Esophagus squamous epithelium (tissue), 5 donors: Measurements from ENCODE around the gene ELAVL2. TPM values are rescaled to one million over a fixed set of nuclear protein-coding genes. Genes with fewer than 3 reads are reported as not detected.

Experiments
- DNase-seq: peaks from one replicate; lab custom pipeline; 2025; lab: John Stamatoyannopoulos, UW
- H3K27ac ChIP-seq, 4 donors: fragments of 200-600 bp; sonication (generic); one replicate each; pipeline ENCODE4 v1.5.1; 2016 to 2019; ENCODE audit warnings: mild to moderate bottlenecking in 1 of 4
- H3K27me3 ChIP-seq, 4 donors: fragments of 200-600 bp; sonication (generic); 1 replicate in 3 of 4; 2 replicates in 1 of 4; pipeline versions ENCODE4 v1.5.1 to v1.6.0; 2017 to 2021; ENCODE audit warnings: antibody characterized with exemption in 1 of 4
- H3K36me3 ChIP-seq, 3 donors: fragments of 200-600 bp; sonication (generic); one replicate each; pipeline ENCODE4 v1.5.1; 2016 to 2019
- H3K4me1 ChIP-seq, 3 donors: fragments of 200-600 bp; sonication (generic); one replicate each; pipeline ENCODE4 v1.5.1; 2017 to 2019
- H3K4me3 ChIP-seq, 4 donors: fragments of 200-600 bp; sonication (generic); 1 replicate in 3 of 4; 2 replicates in 1 of 4; pipeline ENCODE4 v1.5.1; 2016 to 2019; ENCODE audit warnings: mild to moderate bottlenecking in 2 of 4, moderate library complexity in 1 of 4
- H3K9me3 ChIP-seq, 3 donors: fragments of 200-600 bp; sonication (generic); one replicate each; pipeline ENCODE4 v1.5.1; 2016 to 2019
- CTCF ChIP-seq, 6 experiments: fragments of 450-650 bp in 4 of 6; fragments of 200-600 bp in 2 of 6; sonication (generic) in 2 of 6; IDR thresholded peaks; one replicate each; pipeline ENCODE4 v1.5.1; 2016 to 2019; ENCODE audit warnings: antibody characterized with exemption in 6 of 6, mild to moderate bottlenecking in 4 of 6, moderate library complexity in 4 of 6
- POLR2A ChIP-seq, 4 donors: fragments of 450-650 bp; IDR thresholded peaks; one replicate each; pipeline ENCODE4 v1.6.1; 2017; ENCODE audit warnings: antibody characterized with exemption in 4 of 4, mild to moderate bottlenecking in 4 of 4, moderate library complexity in 3 of 4
- WGBS, 2 donors: methylation state at CpG; one replicate each; pipeline ENCODE4 v1.1.5; 2018; 5-methylcytosine and 5-hydroxymethylcytosine counted together
- intact Hi-C: fragments of 100-400 bp; cut with DNase I; formaldehyde crosslinking; loops from one replicate; pipeline ENCODE4 v1.15.0; 2022
- total RNA-seq, 4 donors: library from RNA; depleted of rRNA; stranded (reverse); fragments of >200 nt; gene quantifications; one replicate each; pipeline ENCODE4 v1.1.0, GENCODE V29; 2016
- donor health status: DM: yes; HTN: yes; CAD: no.

Gene ELAVL2
- total RNA-seq, 4 donors from 2014 or later, result 0.29 to 0.97 (median 0.95) TPM; not detected in 1

DNA sequence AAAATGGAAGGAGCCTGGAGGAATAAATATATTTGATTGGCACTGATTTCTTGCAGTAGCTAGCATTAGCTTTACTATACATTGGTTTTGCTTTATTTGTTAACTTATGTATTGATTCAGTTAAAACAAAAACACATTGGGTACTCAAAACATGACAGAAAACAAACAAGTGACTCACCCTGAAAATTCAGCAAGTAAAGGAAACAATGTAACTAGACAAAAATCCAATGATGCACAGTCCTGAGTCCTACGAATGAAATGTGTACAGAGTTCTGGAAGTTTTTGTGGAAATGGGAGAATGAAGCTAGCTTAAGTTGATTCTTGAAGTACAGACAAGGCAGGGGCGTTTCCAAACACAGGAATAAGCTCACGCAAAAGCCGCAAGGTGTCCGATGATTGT, 175.0 kb downstream of the ELAVL2 start:
- intact Hi-C loops, result no loop called here
- 71 to 87% methylated on average over 5 of the region's 5 CpGs for WGBS, 2 donors
- DNase-seq, result no peak
- H3K4me1 ChIP-seq, result no peaks in the 10 kb centered on the region
- no peak overlapping the region for H3K27ac ChIP-seq
- no peaks in the 10 kb centered on the region for H3K27me3 ChIP-seq
- TF ChIP-seq CTCF (IDR thresholded peaks at IDR 0.05), result no peak
- TF ChIP-seq POLR2A (IDR thresholded peaks at IDR 0.05), result no peak
- H3K36me3 ChIP-seq, result no peaks in the 10 kb centered on the region
- no peak overlapping the region for H3K4me3 ChIP-seq
- no peaks in the 10 kb centered on the region for H3K9me3 ChIP-seq

DNA sequence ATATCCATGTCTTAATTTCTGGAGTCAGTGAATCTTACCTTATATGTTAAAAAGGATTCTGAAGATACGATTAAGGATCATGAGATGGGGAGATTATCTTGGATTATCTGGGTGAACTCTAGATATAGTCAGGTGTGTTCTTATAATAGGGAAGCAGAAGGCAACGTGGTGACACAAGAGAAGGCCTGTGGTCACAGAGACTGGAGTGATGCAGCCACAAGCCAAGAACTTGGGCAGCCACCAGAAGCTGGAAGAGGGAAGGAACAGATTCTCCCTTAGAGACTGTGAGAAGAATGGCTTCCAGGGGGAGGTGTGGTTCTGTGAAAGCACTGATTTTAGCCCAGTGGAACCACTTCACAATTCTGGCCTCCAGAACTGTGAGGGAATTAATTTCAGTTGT, 177.4 kb downstream of the ELAVL2 start:
- Histone ChIP-seq H3K4me3 (no peak overlapping the region), H3K27ac (no peak overlapping the region), H3K9me3 (no peaks in the 10 kb centered on the region), H3K4me1 (no peaks in the 10 kb centered on the region), H3K36me3 (no peaks in the 10 kb centered on the region), H3K27me3 (no peaks in the 10 kb centered on the region)
- 51 to 59% methylated on average over 2 of the region's 2 CpGs for WGBS, 2 donors
- DNase-seq, result no peak
- intact Hi-C loops, result no loop called here
- TF ChIP-seq CTCF (IDR thresholded peaks at IDR 0.05) (no peak), POLR2A (IDR thresholded peaks at IDR 0.05) (no peak)

GRCh38 chr9:23644896-23645295, 181.1 kb downstream of the ELAVL2 start:
- no peak for DNase-seq
- Histone ChIP-seq H3K27me3 (no peaks in the 10 kb centered on the region), H3K4me3 (no peak overlapping the region), H3K4me1 (no peaks in the 10 kb centered on the region), H3K27ac (no peak overlapping the region), H3K36me3 (no peaks in the 10 kb centered on the region), H3K9me3 (no peaks in the 10 kb centered on the region)
- intact Hi-C loops, result no loop called here
- 87 to 88% methylated on average over 4 of the region's 4 CpGs for WGBS, 2 donors
- TF ChIP-seq CTCF (IDR thresholded peaks at IDR 0.05) (no peak), POLR2A (IDR thresholded peaks at IDR 0.05) (no peak)

DNA sequence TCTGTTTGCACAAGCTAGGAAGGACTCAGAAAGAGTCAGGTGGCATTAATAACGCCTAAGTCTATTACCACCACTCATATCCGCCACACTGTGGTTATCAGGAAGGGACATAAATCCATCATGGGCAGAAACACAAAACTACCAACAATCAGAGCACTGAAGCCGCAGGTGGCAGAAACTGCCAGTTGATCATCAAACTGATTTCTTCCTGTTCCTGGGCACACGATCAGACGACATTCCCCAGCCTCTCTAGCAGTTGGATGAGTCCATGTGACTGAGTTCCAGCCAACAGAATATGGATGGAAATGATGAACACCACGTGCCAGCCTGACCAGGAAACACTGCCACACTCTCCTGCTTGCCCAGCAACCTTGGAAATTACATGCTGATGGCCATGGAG, 181.7 kb downstream of the ELAVL2 start:
- no peak overlapping the region for H3K4me3 ChIP-seq
- no peaks in the 10 kb centered on the region for H3K36me3 ChIP-seq
- TF ChIP-seq CTCF (IDR thresholded peaks at IDR 0.05) (no peak), POLR2A (IDR thresholded peaks at IDR 0.05) (no peak)
- H3K9me3 ChIP-seq, result no peaks in the 10 kb centered on the region
- WGBS, 2 donors, result 57 to 77% methylated on average over 6 of the region's 6 CpGs
- no peak overlapping the region for H3K27ac ChIP-seq
- H3K27me3 ChIP-seq, result no peaks in the 10 kb centered on the region
- intact Hi-C loops, result no loop called here
- no peak for DNase-seq
- no peaks in the 10 kb centered on the region for H3K4me1 ChIP-seq

GRCh38 chr9:23643656-23644258, 182.3 kb downstream of the ELAVL2 start:
- H3K9me3 ChIP-seq, result no peaks in the 10 kb centered on the region
- no peak overlapping the region for H3K4me3 ChIP-seq
- no peaks in the 10 kb centered on the region for H3K36me3 ChIP-seq
- no peaks in the 10 kb centered on the region for H3K27me3 ChIP-seq
- H3K27ac ChIP-seq, result no peak overlapping the region
- TF ChIP-seq CTCF (IDR thresholded peaks at IDR 0.05), result no peak
- no peak for TF ChIP-seq POLR2A (IDR thresholded peaks at IDR 0.05)
- intact Hi-C loops, result no loop called here
- H3K4me1 ChIP-seq, result no peaks in the 10 kb centered on the region
- DNase-seq, result no peak
- WGBS, 2 donors, result 88 to 90% methylated on average over 1 of the region's 1 CpG
